ENCODE measurements around the gene FRY.

GRCh38 chr13:32300920-32301319, 269.3 kb downstream of the FRY start:
- TF ChIP-seq, protein P1, sequence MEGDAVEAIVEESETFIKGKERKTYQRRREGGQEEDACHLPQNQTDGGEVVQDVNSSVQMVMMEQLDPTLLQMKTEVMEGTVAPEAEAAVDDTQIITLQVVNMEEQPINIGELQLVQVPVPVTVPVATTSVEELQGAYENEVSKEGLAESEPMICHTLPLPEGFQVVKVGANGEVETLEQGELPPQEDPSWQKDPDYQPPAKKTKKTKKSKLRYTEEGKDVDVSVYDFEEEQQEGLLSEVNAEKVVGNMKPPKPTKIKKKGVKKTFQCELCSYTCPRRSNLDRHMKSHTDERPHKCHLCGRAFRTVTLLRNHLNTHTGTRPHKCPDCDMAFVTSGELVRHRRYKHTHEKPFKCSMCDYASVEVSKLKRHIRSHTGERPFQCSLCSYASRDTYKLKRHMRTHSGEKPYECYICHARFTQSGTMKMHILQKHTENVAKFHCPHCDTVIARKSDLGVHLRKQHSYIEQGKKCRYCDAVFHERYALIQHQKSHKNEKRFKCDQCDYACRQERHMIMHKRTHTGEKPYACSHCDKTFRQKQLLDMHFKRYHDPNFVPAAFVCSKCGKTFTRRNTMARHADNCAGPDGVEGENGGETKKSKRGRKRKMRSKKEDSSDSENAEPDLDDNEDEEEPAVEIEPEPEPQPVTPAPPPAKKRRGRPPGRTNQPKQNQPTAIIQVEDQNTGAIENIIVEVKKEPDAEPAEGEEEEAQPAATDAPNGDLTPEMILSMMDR (conservative IDR thresholded peaks at IDR 0.05; ENCODE audit: low read depth, low read length), result no peak
- no peak for TF ChIP-seq EZH2 (IDR thresholded peaks at IDR 0.05; ENCODE audit: low read length, unreplicated experiment)

All from PC-3 (cell line).